HTERT RPE-1 (cell line): ENCODE data around the gene PIP5K1B.

ENCODE experiments used
- in situ Hi-C: fragments of 300-500 bp; cut with MboI; formaldehyde crosslinking; loops from 4 replicates; pipeline ENCODE4 v1.14.3; 2020; ENCODE audit warnings: low sequenced_read_pairs

PIP5K1B gene

DNA sequence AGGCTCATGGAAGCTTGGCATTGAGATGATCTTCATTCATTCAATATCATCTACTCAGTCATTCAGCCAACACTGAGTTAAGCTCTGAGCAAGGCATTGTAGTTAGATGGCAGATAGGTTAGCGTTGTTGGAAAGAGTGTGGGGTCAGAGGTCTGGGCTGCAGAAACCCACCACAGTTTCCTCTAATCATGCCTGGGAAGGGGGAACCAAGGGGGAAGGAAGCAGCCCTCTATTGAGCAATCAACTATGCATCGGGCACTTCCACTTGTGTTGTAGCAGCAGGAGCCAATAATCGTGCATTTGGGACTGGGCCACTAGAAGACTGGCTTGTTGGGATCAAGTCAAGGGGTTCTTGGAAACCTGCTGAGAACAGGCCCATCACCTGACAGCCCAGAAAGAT, 139.1 kb downstream of the PIP5K1B start:
- in situ Hi-C loops: no loop called here

DNA sequence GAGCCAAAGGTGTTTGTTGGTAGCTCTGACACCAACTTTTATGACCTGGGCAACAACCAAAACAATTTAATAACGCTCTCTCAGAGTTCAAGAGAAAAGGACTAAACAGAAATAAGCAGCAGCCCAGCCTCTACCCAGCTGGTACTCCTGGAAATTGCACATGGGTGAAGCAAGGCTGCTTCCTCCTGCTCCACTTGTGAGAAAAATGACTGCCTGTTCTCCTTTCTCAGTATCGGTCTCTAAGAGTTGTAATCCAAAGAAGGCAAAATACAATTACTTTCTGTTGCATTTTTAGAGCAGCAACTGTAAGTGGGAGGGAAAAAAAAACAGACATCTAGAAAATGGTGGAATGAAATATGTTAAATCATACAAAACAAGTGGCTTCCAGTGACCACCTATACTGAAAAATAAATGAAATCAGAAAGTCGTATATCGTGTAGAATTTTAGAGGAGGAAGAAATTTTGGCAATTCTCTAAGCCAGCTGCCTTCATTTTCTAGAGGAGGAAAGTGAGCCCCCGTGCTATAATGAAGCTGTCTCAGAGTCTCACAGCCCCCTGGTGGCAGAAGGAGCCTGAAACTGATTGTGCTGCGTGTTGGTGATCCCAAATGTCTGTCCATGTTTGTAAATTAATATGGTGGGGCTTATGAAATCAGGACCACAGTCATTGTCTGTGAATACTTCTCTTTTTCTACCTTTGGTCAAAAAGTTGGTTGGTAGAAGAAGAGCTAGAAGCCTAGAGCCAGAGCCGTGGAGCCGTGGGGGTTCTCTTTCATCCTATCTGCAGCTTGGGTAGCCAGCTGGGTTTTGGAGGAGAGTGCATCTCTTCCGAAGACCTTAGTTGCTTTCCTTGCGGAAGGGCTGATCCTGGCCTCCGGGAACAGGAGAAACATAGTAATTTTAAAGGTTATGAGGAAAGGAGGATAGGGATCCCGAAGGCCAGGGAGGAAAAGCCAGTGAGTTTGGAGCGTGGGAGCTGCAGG, 139.9 kb downstream of the PIP5K1B start:
- in situ Hi-C loops: no loop called here

DNA sequence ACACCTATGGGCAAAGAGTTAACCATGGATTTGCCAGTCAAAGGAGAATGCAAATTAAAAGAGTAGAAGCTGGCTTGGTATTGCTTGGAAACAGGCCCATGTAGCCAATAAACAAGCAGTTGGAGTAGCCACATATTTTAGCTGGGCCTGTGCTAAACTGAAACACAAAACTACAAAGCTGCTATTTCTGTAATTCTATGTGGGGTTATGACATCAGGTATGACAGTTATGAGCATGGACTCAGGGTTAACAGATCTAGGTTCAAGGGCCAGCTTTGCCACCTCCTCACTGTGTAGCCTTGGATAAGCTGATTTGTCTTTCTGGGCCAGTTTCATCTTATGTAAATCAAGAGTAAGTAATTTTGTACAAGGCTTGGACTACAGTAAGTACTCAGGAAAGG, 142.7 kb downstream of the PIP5K1B start:
- in situ Hi-C loops: no loop called here

DNA sequence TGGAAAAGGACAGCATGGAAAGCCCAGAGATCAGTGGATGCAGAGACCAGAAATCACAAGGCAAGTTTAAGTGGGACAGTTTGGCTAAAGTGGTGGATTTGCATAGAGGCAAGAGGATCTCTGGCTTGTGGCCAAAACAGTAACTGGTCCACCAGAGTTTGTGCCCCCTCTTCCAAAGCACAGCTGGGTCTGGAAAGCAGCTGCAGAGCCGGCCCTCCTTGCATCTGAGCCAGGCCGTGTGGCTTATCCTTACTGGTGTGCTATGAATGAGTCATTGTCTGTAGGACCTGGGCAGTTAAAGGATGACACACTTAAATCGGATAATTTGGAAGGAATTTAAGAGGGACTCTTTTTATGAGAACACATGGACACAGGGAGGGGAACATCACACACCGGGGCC, 146.6 kb downstream of the PIP5K1B start:
- in situ Hi-C loops: no loop called here

DNA sequence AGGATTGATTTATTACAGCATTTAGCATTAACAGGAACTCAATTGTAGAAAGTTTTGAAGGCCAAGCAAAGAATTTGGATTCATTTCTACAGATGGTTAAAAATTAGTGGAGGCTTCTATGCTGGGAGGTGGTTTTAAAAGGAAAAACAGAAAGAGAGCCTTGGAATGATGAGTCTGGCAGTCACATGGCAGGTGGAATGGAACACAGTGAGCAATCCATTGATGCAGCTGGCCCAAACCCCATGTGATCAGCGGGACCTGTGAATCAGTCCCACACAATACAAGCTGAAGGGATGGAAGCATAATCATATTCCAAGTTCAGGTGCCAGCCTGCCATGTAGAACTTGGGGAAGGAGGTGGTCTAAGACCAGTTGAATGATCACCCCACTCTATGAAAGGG, 147.9 kb downstream of the PIP5K1B start:
- in situ Hi-C loops: no loop called here

DNA sequence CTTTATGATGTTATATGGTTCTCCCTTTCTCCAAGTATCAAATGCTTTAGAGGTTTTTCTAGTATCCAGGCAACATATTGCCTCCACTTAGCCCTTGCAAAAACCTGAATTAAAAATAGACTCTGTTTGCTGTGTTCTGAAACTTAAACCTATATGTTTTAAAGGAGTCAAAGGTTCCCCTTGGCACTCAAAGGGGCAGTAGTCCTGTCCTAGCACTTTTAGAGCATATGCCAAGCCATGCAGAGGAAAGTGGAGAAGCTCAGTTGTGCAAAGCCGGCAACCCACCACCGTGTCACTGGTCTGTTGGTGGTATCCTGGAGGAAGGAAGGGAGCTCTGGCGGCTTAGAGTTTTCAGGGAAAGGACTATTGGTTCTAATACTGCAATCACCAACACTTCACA, 154.3 kb downstream of the PIP5K1B start:
- in situ Hi-C loops: no loop called here

DNA sequence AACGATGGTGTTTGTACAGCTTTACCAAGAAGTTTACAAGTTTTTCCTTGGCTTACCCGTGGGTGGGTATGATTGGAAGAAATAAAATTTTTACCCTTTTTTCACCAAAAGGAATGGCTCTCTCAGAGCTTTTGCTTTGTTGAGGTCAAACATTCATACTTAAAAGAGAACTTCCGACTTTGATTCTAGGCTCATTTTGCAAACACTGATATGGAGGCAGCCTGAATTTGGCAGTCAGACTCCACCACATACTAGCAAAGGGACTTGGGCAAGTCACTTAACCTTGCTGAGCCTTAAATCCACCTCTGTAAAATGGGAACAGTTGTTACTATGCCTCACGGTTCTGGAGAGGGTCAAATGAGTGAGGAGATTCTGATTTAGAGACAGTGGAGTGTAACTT, 155.4 kb downstream of the PIP5K1B start:
- in situ Hi-C loops: no loop called here

DNA sequence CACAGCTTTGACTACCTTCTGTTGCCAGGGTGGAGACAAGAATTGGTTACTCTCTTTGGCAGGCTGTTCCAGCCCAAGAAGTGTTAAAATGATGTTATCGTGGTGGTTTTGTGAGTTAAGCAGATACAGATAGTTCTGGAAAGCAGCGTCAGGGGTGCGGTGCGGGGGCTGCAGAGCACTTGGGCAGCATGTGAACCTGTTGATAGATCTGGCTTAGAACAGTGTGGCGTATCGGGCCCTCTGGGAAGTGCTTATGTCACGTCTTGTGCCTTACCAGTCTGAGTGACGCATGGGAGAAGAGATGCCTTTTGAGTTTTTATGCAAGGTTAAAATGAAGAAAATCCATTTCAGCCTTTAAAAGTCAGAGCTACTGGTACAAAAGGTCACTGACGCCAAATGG, 156.4 kb downstream of the PIP5K1B start:
- in situ Hi-C loops: no loop called here

DNA sequence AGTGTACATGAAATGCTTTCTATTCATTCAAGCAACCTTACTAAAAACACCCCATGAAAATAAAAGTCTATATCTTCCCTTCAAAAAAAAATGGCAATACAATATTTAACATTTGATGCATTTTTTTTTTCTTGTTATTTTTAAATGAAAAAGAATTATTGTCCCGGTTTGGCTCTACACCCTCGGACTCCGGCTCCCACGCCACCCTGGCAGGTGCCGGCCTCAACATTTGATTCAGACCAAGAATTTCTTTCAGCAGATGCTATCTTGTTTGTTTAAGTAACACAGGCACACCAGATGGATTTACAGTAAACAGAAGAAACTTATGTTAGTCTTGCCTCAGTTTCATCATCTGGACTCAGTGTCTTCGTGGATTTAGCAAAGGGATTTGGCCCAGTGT, 162.0 kb downstream of the PIP5K1B start:
- in situ Hi-C loops: no loop called here

DNA sequence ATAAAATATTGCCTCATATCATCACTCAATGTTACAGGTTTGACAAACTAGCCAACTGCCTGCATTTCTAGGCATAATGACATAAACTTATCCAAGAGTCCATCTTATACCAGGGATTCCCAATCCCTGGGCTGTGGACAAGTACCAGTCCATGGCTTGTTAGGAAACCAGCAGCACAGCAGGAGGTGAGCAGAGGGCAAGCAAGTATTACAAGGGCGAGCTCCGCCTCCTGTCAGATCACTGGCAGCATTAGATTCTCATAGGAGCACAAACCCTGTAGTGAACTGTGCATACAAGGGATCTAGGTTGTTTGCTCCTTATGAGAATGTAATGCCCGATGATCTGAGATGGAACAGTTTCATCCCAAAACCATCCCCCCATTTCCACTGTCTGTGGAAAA, 164.0 kb downstream of the PIP5K1B start:
- in situ Hi-C loops: no loop called here

DNA sequence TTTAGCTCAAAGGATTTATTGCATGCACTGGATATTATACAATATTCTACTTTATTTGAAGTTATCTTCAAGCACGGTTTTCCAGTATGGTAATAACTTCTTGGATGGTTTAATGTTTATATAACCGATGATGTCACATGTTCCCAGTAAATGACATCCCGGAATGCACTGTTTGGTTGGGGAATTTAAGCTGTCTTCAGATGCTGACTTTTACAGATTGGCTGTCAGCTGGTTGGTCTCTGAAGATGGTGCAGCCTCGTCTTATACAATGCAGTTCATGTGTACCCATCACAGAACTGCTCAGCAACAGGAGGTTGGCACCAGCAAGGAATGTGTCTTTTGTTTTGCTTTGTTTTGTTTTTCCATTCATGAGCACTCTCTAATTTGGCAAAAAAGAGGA, 165.0 kb downstream of the PIP5K1B start:
- in situ Hi-C loops: no loop called here

DNA sequence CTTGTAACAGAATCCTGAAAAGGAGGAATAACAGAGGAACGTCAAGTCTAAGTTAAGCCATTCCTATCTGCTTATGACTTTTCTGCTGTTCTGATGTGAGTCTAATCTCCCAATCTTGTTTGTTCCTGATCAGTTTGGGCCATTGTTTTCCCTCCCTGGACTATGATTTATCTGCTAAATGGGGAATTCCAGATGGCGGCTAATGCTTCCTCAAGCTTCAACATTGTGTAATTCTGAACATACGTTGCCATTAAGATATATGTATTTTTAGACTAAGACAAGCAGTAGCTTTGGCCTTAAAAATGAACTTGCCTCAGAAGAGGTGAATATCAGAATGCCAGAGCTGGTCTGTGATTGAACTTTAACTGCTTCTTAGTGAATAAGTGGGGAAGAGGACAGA, 166.2 kb downstream of the PIP5K1B start:
- in situ Hi-C loops: no loop called here

DNA sequence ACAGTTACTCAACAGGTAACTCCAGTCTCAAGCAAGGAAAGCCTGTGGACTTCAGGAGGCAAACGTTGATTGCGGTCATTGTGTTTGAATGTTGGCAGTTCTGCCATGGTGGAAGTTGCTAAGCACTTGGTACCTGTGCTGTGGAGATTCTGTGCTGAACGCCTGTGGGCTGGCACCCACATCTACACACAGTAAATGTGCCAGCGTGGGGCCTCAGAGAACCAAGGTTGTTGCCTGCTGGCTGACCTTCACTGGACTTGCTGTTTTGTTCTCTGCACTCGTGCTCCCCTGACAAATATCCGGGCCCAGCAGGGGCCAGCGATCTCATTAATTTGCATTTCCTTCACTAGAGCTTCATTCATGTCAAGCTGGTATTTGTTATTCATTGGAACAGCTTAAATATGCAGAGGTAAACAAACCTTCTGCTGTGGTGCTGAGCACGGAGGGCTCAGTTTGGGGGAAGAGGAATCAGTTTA, 167.0 kb downstream of the PIP5K1B start:
- in situ Hi-C loops: no loop called here

DNA sequence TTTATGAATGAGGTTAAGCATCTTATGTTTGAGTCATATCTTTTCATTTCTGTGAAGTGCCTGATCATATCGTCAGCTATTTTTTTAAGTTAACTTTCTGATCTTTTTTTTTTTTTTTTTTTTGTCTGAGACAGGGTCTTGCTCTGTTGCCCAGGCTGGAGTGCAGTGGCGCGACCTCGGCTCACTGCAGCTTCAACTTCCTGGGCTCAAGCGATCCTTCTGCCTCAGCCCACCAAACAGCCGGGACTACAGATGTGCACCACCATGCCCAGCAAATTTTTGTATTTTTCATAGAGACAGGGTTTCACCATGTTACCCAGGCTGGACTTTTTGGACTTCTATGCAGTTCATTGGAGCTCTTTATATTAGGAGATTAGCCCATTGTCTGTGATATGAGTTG, 168.1 kb downstream of the PIP5K1B start:
- in situ Hi-C loops: no loop called here

DNA sequence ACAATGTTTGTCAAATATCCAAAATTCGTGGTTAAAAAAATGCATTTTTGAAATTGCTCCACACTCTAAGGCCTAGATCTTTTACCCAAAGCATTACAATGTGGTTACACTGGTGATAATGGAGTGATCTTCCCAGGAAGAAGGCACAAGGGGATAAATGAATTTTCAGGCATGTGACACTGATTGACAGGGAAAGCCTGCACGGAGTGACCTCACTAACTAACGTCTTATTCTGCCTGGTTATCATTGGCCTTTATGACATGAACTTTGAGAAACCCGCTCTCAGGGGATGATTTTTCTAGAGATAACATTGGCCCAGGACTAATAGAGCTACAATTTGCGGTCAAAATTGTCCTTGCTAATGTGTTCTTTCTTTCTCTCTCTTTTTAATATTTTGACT, 171.2 kb downstream of the PIP5K1B start:
- in situ Hi-C loops: no loop called here

DNA sequence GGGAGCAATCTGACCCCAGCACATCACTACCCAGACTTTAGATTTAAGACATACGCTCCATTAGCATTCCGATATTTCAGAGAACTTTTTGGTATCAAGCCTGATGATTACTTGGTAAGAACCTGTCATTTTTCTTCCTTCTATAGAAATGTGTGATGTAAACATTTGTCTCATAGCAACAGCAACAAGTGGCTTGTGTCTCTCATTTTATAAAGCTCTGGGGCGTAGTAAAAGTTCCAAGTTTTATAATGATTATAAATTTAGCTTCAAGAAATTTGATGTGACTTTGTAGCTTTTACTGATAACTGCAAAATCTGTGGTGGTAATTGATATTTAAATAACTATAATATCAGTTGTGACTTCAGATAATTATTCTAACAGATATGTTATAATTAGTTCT, 171.6 kb downstream of the PIP5K1B start:
- in situ Hi-C loops: no loop called here

DNA sequence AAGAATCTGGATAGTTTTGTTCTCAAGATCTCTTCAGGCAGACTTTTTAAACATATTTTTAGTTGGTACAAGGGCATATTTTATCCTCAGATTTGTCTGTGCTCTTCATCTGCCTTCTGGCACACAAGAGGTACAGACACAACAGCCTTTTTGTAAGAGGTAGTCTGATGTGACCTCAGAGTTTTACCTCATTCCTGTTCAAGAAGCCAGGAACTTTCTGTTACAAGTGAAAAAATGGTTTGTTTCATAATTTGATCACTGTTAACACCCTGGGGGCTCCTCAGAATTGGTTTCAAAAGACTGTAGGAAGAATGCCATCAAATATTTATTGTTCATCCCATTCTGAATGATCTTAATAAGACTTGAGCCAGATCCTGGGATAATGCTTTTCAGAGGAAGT, 172.2 kb downstream of the PIP5K1B start:
- in situ Hi-C loops: no loop called here

DNA sequence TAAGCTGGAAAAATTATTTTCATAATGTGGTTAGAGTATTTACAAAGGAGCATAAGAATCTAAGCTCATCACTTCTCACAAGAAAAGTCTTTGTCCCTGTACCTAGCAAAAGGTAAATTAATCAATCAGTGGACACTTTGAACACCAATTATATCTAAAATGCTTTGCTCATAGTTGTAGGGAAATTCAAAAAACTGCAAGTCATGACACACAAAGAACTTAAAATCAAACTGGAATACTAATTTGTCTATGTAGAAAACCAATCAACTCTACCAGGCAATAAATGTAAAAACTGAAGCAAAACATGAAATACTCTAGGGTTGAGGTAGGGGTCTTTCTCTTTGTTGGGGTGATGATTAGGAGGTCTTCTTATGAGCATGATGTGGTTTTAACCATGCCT, 173.4 kb downstream of the PIP5K1B start:
- in situ Hi-C loops: no loop called here

DNA sequence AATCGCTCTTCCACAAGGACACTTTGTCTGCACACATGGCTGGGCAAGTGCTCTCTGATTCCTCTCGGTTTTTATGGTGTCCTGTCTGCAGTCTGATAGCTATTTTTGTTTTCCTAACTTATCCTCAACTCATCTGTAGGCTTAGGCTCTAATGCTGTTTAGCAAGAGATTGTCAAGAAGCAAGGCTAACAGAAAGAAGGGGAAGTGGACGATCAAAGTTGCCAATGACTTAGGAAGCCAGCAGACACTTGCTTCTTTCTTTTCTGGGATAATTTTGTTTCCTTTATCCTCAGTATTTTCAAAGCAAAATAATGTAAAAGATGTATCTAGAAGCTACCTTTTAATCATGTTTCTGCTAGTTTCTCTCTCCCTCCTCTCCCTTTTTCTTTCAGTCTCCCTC, 178.2 kb downstream of the PIP5K1B start:
- in situ Hi-C loops: no loop called here

DNA sequence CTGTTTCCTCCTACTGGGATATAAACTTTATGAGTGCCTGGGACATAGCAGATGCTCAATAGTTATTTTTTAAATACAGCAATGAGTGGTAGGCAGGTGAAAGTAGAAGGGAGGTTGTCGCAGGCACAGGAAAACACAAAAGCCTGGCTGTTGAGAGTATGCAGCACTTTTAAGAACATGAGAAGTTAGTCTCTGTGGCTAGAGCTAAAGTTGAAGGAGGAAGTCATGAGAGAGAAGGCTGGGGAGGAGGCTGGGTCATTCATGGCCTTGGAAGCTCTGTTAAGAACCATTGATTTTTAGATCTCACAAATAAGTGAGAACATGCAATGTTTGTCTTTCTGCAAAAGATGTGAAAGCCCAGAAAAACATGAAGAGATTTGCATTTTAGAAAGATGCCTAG, 182.2 kb downstream of the PIP5K1B start:
- in situ Hi-C loops: no loop called here

DNA sequence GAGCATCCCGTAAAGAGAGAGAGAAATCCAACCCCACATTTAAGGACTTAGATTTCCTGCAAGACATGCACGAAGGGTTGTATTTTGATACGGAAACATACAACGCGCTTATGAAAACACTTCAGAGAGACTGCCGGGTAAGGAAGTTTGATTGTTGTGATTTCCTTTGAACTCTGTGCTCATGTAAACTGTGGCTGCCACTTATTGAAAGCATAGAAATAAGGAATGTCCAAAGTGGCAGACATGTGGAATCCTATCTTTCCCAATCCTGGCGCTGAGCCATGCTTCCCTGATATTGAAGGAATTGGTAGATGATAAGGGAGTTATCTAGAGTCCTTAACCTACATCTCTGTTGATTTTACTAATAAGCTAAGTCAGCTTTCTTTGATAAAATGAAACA, 189.5 kb downstream of the PIP5K1B start:
- in situ Hi-C loops: no loop called here

DNA sequence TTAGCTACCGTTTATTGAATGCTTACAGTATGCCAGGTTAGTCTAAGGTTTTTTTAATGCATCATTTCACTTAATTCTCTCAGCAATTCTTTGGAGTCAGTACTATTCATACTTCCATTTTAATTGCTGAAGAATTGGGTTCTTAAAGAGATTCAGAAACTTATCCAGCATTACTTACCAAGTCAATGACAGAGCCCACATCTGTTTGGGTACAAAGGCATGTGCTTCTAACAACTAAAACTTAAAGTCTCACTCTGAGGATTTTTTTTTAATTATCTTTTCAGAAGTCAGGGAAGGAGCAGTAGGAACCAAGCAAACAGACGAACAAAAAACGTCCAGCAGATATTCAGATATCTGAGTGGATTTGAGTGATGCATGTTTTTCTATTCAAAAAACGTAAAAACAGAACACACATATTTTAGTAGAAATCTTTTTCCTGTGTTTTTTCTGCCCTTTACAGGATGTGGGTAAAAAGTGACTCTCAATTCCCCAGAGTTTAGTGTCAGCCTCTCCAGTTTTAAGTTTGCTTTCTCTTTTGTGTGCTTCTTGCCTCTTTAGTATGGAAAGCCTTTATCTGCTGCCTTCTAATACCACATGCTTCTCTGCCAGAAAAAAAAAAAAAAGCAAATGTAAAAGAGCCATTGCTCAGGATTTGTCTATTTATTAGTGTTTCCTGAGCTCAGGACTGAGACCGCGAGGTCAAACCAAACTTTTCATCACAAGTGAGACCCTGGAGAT, 190.9 kb downstream of the PIP5K1B start:
- in situ Hi-C loops: no loop called here
